GM19035 (cell line): ENCODE measurements around the gene PRPSAP1.
A peak's percentile ranks its signal among the peaks of the same experiment; 100 is the strongest.

Source experiments
- ATAC-seq: cut with Tn5 transposase; IDR thresholded peaks from one replicate; pipeline ENCODE4 v1.9.1; 2021; ENCODE audit not compliant: unreplicated experiment

The PRPSAP1 gene

GRCh38 chr17:76267051-76267576 is 86.6 kb downstream of the PRPSAP1 start:
- no peak for ATAC-seq

DNA sequence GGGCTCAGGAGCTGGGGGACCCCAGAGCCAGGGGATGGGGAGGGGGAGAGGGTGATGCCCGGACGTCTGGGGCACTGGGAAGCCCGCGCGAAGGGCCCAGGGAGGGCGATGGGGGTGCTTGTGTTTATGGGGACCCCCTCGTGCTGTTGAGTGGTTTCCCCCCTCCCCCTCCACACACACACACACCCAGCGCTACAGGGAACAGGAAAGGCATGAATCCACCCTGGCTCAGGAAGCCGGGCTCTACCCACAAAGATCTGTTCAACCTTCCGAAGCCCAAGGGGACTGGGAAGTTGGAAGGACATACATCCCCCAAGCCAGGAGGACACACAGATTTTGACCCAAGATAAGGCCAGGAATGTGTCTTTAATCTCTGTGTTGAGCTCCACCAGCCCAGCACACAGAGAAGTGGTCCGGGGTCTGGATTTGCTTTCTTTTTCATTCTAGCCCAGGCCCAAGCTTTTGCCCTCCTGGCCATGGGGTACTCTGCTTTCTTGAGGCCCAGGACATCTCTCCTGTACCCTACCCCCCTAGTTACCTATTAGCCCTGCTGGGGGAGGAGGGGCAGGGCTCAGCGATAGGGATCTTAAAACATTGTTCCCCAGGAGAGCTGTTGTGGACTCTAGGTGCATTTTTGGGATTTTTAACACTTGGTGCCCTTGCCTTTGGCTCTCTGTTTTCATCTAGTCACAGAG is 87.3 kb downstream of the PRPSAP1 start:
- ATAC-seq = no peak

- ATAC-seq = no peak
These were observed 88.0 kb downstream of the PRPSAP1 start for GRCh38 chr17:76265624-76266243.

DNA sequence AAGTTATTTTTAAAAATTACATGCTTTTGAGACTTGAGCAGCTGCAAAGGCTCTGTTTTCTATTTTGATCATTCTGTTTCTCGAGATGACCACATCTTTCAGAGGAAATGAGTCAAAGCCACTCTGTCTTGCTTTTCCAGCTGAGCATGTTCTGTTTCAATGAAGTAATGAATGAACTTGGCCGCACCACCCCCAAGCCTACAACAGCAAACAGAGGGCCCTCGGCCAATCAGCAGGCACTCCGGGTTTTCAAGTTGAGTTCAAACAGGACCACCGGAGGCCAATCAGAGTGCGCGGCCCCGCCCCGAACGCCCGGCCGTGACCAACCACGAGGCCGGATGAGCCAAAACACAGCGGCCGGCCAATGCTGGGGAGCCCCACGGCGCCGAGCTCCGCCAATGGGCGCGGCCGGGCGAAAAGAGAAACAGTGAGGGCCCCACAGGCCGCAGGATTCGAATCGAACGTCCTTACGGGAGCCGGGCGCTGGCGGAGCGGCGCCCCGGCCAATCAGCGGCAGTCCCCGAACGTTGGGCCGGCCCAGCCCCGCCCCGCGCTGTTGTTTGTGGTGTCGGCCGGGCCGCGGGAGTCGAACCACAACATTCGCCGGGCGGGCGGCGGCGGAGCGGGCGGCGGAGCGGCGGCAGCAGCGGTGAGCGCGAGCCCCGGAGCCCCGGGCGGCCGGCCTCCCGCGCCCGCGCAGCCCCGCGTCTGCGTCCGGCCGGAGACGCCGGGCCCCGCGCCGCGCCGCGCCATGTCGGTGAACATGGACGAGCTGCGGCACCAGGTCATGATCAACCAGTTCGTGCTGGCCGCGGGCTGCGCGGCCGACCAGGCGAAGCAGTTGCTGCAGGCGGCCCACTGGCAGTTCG is 88.7 kb downstream of the PRPSAP1 start, which contains the start of gene UBALD2:
Gene UBALD2 (plus strand): TSS at position 594 of the 869 bp plus-strand sequence. CDS start 158 bp downstream, at position 752.
- ATAC-seq = peak; percentile 82

GRCh38 chr17:76264425-76264754 is 89.3 kb downstream of the PRPSAP1 start:
- no peak for ATAC-seq

DNA sequence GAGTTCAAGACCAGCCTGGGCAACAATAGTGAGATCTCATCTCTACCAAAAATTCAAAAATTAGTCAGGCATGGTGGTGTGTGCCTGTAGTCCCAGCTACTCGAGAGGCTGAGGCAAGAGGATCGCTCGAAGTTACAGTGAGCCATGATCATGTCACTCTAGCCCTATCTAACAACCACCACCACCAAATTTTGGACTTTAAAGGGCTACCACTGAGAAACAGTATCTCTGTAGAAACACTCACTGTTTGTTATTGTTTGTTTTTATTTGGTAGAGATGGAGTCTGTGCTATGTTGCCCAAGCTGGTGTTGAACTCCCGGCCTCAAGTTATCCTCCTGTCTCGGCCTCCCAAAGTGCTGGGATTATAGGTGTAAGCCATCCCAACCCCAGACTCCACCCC is 89.8 kb downstream of the PRPSAP1 start:
- ATAC-seq = no peak

- no peak for ATAC-seq
These were observed 90.9 kb downstream of the PRPSAP1 start for GRCh38 chr17:76262732-76263344.

DNA sequence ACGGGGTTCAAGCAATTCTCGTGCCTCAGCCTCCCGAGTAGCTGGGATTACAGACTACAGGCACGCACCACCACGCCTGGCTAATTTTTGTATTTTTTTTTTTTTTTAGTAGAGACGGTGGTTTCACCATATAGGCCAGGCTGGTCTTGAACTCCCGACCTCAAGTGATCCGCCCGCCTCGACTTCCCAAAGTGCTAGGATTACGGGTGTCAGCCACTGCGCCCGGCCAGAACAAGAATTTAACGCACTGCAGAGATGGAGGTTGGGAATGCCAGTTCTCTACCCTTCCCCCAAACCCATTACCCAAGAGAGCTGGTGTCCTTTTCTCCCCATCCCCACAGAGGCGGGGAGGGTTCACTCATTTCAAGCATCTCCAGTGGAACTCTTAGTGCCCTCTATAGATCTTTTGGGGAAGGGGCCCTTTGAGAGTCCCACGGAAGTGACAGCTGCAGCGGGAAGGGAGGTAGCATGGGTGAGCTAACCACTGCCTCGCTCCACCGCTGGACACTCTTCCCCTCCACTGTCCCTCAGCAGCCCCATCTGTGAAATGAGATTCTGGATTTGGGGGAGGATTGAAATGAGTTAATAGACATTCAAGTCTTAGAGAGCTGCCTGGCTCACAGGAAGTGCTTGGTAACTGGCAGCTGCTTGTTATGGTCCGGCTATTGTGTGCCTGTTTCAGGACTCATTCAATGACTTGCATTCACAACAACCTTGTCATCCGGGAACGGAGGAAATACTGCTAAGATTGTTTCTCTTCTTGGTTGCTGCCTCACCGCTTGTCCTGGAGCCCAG is 92.1 kb downstream of the PRPSAP1 start:
- no peak for ATAC-seq

DNA sequence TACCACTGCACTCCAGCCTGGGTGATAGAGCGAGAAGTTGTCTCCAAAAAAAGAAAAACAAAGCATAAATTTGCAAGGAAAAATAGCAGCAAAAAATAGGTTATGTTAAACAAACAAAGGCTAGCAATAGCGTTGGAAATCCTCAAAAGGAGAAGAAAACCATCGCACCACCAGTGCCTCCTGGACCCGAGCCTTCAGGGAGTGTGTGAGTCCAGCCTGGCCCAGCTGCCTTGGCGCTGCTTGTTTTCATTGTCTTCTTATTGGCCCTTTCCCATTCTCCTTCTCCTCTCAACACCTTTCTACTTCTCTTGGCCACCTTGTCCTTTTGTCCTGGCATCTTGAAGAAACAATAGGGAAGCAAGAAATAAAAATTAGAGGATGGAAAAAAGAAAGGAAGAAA is 93.0 kb downstream of the PRPSAP1 start:
- ATAC-seq = no peak

- ATAC-seq = no peak
These were observed 93.5 kb downstream of the PRPSAP1 start for GRCh38 chr17:76260220-76260619.
